KOPT-K1 (cell line): ENCODE results near the gene LRRC72.
"Not testable (repeated sequence)": the region's sequence is repeated elsewhere in the genome, so short reads cannot be mapped to it uniquely, and the experiment has no call there.

Experiments
- H3K27ac ChIP-seq: fragments of 200-600 bp; sonication (generic); 2 replicates; pipeline ENCODE4 v1.5.1; 2016; ENCODE audit warnings: antibody characterized with exemption, mild to moderate bottlenecking, low read depth, low read length; ENCODE audit not compliant: poor library complexity, severe bottlenecking
- H3K36me3 ChIP-seq: fragments of 200-600 bp; sonication (generic); 2 replicates; pipeline ENCODE4 v1.5.1; 2017; ENCODE audit warnings: antibody characterized with exemption, mild to moderate bottlenecking, low read length, moderate library complexity; ENCODE audit not compliant: insufficient read depth
- H3K9me3 ChIP-seq: fragments of 200-600 bp; sonication (generic); 2 replicates; pipeline ENCODE4 v1.5.1; 2017; ENCODE audit warnings: antibody characterized with exemption, low read length, mild to moderate bottlenecking; ENCODE audit not compliant: insufficient read depth, poor library complexity, severe bottlenecking

Gene LRRC72

DNA sequence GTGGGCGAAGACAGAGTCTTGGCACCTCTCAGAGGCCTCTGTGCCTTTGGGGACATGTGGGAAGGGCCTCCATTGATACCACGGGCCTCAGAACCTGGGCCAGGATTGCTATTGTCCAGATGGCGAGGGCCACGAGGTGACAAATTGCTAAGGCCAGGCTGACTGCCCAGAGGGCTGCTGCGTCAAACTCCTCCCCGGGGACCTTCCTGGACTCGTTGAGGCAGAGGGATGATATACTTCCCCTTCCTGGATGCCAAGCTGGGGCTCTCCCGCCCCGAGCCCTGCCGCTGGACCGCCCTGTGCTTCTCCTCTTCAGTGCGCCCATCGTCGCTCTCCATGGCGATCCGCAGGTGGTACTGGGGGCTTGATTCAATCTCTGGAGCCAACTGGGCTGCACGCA is 58.9 kb downstream of the LRRC72 start:
- H3K36me3 ChIP-seq: no peaks in the 10 kb centered on the region
- H3K27ac ChIP-seq: no peak overlapping the region
- no peaks in the 10 kb centered on the region for H3K9me3 ChIP-seq

DNA sequence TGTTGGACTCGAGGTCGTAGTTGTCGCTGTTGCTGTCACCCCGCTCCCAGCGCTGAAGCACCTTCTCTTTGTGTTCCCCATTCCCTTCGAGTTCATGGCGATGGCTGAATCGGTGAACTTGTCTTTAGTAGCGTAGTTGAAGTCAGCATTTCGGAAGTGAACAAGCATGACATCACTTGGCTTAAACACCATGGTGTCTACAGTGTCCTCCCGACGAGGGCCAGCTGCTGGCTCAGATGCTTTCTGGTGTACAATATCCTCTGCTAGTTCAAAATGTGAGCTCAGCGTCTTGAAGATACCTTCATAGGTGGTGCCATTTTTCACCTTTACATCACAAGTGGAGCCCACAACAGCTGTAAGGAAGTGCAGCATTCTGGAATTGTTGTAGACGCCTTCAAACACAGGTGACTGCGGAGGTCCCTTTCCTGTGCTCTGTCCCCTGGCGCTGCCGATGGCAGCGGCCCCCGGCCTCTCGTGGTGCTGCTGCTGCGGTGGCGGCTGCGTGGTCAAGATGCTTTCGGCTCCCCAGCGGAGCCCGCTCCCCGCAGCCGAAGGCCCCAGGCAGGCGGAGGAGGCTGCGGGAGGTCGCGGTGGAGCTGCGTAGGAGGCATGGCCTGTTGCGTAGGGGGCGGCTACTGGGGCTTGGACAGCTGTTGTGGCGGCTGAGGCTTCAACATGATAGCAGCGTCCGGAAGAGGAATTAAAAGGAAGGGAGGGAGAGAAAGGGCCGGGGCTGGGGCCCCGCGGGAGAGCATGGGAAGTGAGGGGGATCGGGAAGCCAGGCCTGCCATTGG is 59.7 kb downstream of the LRRC72 start:
- Histone ChIP-seq H3K27ac (no peak overlapping the region), H3K9me3 (no peaks in the 10 kb centered on the region), H3K36me3 (no peaks in the 10 kb centered on the region)

DNA sequence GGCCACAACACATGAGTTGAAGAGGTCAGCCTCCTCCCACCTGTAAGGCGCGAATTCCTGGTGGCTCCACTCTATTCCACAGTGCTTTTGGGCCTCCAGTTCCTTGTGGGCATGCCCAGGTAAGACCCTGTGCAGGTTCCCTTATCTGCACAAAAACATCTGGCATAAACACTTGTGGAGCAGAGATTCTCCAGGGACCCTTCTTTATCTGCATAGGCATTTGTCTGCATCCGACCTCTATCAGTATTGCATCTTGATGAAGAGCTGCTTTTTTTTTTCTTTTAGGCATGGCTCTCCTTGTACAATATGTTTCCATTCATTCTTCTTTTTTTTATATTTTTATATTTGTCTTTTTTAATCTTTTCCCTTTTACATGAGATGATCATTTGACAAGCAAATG is 60.5 kb downstream of the LRRC72 start:
- Histone ChIP-seq H3K9me3 (no peaks in the 10 kb centered on the region), H3K27ac (no peak overlapping the region), H3K36me3 (no peaks in the 10 kb centered on the region)

DNA sequence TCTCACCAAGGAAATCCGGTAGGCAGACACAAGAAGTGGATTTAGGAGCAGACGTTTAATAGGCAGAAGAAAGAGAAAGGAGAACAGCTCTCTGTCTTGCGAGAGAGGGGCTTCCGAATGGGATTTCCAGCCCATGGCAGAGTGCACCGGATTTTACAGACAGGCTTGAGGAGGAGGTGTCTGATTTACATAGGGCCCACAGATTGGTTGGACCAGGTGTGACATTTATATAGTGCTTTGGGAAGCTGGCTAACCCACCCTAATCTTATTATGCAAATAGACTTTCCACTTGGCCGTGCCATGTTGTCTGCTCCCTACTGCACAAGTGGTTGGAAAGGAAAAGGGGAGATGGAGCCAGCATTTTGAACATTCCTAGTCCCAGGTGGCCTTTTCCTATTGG is 61.2 kb downstream of the LRRC72 start:
- H3K36me3 ChIP-seq: no peaks in the 10 kb centered on the region
- no peak overlapping the region for H3K27ac ChIP-seq
- H3K9me3 ChIP-seq: no peaks in the 10 kb centered on the region

DNA sequence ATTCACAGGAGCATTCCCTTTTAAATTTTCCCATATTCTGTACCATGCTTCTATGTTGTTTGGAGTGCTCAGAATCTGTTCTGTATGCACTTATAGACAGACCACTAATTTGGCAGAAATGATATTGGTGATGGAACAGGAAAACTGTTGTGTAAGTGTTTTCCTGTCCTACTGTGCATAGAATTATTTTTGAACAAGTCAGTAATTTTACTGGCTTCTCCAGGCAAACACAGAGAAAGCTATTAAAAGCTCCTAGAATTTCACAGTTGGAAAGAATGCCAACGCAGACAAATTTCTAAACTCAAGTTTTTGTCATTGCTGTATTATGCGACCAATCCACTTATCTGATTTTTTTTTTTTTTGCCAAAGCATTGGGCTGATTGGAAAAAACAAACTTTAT is 63.3 kb downstream of the LRRC72 start:
- no peaks in the 10 kb centered on the region for H3K9me3 ChIP-seq
- no peaks in the 10 kb centered on the region for H3K36me3 ChIP-seq
- H3K27ac ChIP-seq: no peak overlapping the region

DNA sequence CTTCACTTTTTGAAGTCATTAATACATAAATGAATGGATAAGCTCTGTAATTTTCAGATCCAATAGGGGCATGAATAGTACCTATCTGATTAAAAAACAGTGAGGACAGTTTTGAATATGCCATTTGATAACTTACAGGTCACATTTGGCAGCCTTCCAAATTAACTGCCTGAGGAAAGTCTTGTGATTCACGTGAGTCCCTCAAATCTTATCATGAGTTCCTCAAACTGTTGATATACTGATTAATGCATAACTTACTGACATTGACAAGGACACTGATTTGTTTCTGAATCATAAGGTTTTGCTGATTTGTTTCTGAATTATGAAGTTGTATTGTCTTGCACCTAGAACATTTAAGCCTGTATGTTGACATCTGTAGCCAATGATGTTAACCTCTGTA is 63.8 kb downstream of the LRRC72 start:
- no peak overlapping the region for H3K27ac ChIP-seq
- H3K36me3 ChIP-seq: no peaks in the 10 kb centered on the region
- H3K9me3 ChIP-seq: no peaks in the 10 kb centered on the region

DNA sequence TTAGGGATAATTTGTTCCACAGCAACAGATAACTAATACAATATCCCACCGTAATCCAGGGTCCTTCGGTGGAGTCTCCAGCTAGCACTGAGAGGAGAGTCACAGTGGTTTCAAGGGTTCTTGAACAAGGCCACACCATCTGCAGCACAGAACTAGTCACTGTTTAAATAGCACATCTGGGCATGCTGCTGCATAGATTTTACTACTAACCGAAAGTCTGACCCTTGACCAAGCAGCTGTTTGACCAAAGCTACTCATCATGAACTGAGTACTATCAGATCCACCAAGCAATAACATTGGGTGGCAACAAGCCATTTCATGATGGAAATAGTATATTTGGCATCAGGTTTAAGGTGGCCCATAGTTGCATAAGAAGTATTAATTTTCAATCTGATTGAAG is 65.8 kb downstream of the LRRC72 start:
- H3K36me3 ChIP-seq: no peaks in the 10 kb centered on the region
- no peak overlapping the region for H3K27ac ChIP-seq
- H3K9me3 ChIP-seq: no peaks in the 10 kb centered on the region

DNA sequence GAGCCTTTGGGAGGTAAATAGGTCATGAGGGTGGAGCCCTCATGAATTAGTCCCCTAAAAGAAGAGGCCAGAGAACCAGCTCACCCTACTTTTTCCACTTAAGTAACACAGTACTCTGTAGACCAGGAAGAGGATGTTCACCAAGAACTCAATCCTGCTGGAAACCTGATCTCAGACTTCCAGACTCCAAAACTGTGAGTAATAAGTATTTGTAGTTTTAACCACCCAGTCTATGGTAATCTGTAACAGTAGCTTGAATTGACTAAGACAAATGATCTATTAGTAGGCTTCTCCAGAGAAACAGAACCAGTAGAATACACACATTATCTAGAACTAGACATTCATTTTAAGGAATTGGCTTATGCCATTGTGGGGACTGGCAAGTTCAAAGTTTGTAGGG is 67.4 kb downstream of the LRRC72 start:
- peaks cover 11% of the 10 kb centered on the region; the same call in 1 of the 2 replicates for H3K36me3 ChIP-seq

DNA sequence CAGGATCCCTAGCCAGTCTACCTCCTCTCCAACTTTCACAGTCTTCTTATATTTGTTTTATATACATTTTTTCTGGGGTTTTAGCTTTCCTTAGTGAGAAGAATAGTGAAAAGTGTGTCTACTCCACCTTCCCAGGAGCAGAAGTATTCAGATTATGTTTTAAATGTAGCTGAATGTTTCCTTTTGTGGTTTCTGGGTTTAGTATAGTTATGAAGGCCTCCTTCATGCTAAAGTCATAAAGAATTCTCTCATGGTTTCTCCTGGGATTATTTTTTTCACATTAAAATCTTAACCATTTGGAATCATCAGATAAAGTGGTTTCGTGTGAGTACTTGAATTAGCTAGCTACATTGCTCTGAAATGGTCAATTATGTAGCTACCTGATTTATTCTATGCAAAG is 68.1 kb downstream of the LRRC72 start:
- Histone ChIP-seq H3K27ac (no peak overlapping the region), H3K9me3 (no peaks in the 10 kb centered on the region), H3K36me3 (peaks cover 15% of the 10 kb centered on the region)

More for the DNA sequence above, 67.4 kb downstream of the LRRC72 start:
- no peak overlapping the region for H3K27ac ChIP-seq
- H3K9me3 ChIP-seq: no peaks in the 10 kb centered on the region

DNA sequence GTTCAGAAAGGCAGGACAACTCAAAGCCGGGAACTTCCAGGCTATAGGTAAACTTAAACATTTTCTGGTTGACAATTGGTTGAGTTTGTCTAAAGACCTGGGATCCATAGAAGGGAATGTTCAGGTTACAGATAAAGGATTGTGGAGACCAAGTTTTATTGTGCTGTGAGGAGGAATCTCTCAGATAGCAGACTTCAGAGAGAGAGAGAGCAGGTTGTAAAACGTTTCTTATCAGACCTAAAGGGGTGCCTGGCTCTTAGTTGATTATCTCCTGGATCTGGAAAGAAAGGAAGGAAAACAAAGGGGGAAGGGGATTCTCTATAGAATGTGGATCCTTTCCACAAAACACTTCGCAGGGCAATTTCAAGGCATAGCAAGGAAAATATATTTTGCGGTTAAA is 69.0 kb downstream of the LRRC72 start:
- H3K27ac ChIP-seq, H3K9me3 ChIP-seq: not testable (repeated sequence)
- H3K36me3 ChIP-seq: peaks cover 24% of the 10 kb centered on the region

DNA sequence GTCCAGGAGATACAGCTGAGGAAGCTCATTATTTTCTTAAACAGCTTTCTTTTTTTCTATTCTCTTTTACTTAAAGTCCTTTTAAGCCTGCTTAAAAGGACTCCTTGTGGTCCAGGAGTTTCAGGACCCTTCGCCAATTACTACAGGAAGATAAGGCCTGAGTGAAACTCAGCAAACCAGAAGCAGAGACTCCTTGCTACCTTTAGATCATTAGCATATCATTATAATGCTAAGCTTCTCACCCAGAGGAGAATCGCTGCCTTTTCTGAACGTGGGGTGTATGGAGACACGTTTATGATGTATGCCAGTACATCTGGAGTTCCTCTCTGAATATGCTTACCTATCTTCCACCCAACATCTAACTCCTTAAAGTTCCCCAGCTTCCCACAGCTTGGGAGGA is 71.4 kb downstream of the LRRC72 start:
- Histone ChIP-seq H3K27ac (no peak overlapping the region), H3K36me3 (peaks cover 48% of the 10 kb centered on the region), H3K9me3 (no peaks in the 10 kb centered on the region)

DNA sequence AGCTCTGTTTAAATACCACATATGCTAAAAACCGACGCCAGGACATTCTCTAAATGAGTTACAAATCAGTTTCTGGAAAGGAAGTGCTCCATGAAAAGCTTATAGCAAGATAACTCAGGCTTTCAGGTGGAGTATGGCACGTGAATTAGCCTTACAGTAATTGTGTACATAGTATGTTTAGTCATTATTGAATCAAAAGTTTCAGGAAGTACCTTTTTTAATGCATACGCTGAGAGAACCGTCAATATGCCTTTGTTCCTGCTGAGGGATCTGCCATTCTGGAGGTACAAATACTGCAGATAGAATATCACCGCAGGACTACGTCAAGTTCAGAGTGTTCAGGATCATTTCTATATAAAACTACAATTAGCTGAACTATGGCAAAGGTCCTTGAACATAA is 73.2 kb downstream of the LRRC72 start:
- no peaks in the 10 kb centered on the region for H3K9me3 ChIP-seq
- no peak overlapping the region for H3K27ac ChIP-seq
- H3K36me3 ChIP-seq: peaks cover 66% of the 10 kb centered on the region

DNA sequence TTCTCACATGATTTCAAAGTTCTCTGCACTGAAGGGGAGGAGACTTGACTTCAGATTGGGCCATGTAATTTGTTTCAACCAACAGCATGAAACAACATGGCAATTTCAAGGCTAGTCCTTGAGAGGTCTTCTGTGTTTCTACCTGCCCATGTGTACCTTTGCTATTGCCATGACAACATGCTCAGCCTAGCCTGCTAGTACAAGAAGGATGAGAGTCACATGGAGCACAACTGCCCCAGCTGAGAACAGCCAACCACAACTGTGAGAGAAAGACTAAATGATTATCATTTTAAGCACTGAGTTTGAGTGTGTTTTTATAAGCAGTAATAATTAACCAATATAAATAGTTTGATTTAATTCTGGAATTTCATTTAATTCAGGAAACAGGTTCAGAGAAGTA is 77.0 kb downstream of the LRRC72 start:
- H3K27ac ChIP-seq: no peak overlapping the region
- peaks cover 85% of the 10 kb centered on the region for H3K36me3 ChIP-seq
- H3K9me3 ChIP-seq: no peaks in the 10 kb centered on the region

DNA sequence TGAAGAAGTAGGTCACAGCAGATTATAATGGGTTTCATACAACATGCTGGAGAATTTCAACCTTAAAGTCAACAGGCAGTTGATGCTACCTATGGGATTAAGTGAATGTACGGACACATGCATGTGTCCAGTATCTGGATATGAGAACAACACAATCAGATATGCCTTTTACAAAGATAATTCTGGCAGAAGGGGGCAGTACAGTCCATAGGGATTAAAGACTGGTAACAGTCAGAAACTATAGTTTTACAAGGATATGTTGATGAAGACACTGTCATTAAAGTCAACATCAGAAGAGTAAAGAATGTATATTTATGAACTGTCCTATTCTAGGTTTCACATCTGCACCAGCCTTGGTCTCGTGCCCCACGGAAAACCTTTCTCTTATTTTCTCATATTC is 77.4 kb downstream of the LRRC72 start:
- H3K36me3 ChIP-seq: peaks cover 85% of the 10 kb centered on the region

DNA sequence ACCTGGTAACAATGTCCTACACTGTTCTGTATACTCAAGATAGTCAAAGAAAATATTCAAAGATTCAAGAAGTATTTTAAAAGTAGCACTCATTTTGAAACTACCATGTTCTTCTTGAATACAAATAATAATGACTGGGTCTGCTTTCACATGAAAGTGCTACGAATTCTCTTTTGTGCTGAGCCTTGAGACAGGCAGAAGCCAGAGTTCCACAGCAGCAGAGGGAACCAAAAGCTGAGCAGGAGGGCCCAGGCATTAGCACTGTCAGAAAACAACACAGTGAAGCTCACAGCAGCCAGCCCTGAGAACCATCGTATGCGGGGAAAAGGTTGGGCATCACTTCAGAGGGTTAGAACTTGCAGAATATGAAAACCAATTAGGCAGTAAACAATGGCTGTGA is 80.1 kb downstream of the LRRC72 start:
- H3K36me3 ChIP-seq: peaks cover 85% of the 10 kb centered on the region
- H3K27ac ChIP-seq: no peak overlapping the region
- no peaks in the 10 kb centered on the region for H3K9me3 ChIP-seq

More for the DNA sequence above, 77.4 kb downstream of the LRRC72 start:
- H3K27ac ChIP-seq: no peak overlapping the region
- no peaks in the 10 kb centered on the region for H3K9me3 ChIP-seq

DNA sequence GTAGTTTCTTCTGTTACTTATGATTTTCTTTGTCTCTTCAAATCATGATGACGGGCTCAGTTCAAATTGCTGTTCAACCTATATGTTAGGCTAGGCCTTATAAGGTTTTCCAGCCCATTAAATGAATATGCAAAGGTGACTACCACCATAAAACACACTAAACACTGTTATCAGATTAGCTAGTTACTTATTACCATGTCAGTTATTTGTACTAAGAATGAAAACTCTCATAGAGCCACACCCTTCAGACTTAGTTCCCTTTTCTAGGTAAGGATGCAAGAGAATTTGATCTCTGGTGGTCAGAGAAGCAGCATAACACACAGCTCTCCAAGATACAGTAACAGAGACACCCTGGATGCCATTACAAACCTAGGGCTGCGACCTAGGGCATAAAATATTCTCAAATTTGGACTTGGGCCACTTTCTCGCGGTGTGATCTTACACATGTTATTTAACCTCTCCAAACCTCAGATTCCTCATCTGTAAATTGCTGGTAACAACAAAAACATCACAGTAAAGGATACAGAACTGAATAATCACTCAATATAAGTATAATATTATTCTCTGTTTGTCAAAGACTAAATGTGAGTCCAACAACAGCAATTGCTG is 83.3 kb downstream of the LRRC72 start:
- no peak overlapping the region for H3K27ac ChIP-seq
- H3K36me3 ChIP-seq: peaks cover 79% of the 10 kb centered on the region
- H3K9me3 ChIP-seq: no peaks in the 10 kb centered on the region
